Transverse colon (tissue), 4 donors: ENCODE results near the gene MT1F. TPM values are rescaled to one million over a fixed set of nuclear protein-coding genes. Genes with fewer than 3 reads are reported as not detected.
A peak's percentile ranks its signal among the peaks of the same experiment; 100 is the strongest.

ENCODE experiments used
- DNase-seq: peaks from one replicate; pipeline ENCODE4 v3.0.0-alpha.2; 2019
- H3K27ac ChIP-seq, 4 donors: fragments of 200-600 bp; sonication (generic); 2 replicates each; pipeline ENCODE4 v1.5.1; 2016 to 2018; ENCODE audit warnings: inconsistent platforms in 4 of 4
- H3K27me3 ChIP-seq: fragments of 200-600 bp; sonication (generic); 2 replicates; pipeline ENCODE4 v1.5.1; 2017; ENCODE audit warnings: inconsistent platforms
- H3K36me3 ChIP-seq, 4 donors: fragments of 200-600 bp; sonication (generic); 2 replicates each; pipeline ENCODE4 v1.5.1; 2017 to 2019; ENCODE audit warnings: inconsistent platforms in 4 of 4
- H3K4me1 ChIP-seq, 4 donors: fragments of 200-600 bp; sonication (generic); 2 replicates each; pipeline ENCODE4 v1.5.1; 2017 to 2020; ENCODE audit warnings: inconsistent platforms in 4 of 4
- H3K4me3 ChIP-seq, 4 donors: fragments of 200-600 bp; sonication (generic); 1 replicate in 1 of 4; 2 replicates in 3 of 4; pipeline versions ENCODE4 v1.5.1 to v1.6.1; 2017 to 2019; ENCODE audit warnings: inconsistent platforms in 4 of 4
- H3K9me3 ChIP-seq, 2 donors: fragments of 200-600 bp; sonication (generic); 2 replicates each; pipeline ENCODE4 v1.5.1; 2017 to 2019; ENCODE audit warnings: inconsistent platforms in 2 of 2
- CTCF ChIP-seq, 5 experiments: fragments of 200-600 bp in 3 of 5; fragments of 450-650 bp in 2 of 5; sonication (generic) in 3 of 5; IDR thresholded peaks; 1 replicate in 2 of 5; 2 replicates in 3 of 5; pipeline ENCODE4 v1.5.1; 2016 to 2017; ENCODE audit warnings: antibody characterized with exemption in 5 of 5, inconsistent platforms in 3 of 5, mild to moderate bottlenecking in 2 of 5, moderate library complexity in 1 of 5
- EP300 ChIP-seq: sonication (generic); formaldehyde crosslinking; IDR thresholded peaks from one replicate; pipeline ENCODE4 v1.6.1; 2017; ENCODE audit warnings: antibody characterized with exemption, low read depth
- POLR2A ChIP-seq: fragments of 450-650 bp; IDR thresholded peaks from one replicate; pipeline ENCODE4 v1.6.1; 2016; ENCODE audit warnings: antibody characterized with exemption, mild to moderate bottlenecking, moderate library complexity
- POLR2AphosphoS5 ChIP-seq, 3 donors: sonication (generic); formaldehyde crosslinking; IDR thresholded peaks; one replicate each; pipeline ENCODE4 v1.6.1; 2016; ENCODE audit warnings: antibody characterized with exemption in 3 of 3
- WGBS, 2 donors: methylation state at CpG; one replicate each; pipeline ENCODE4 v1.1.5; 2018; ENCODE audit warnings: low coverage in 1 of 2; 5-methylcytosine and 5-hydroxymethylcytosine counted together
- in situ Hi-C, 4 donors: fragments of 200-750 bp; cut with MboI; loops; one replicate each; pipeline versions ENCODE4 v1.15.0 to v1.15.1; 2017; ENCODE audit warnings: low sequenced_read_pairs in 3 of 4, low pct_ligation_motif_present in 1 of 4, low pct_unique_long_range_greater_than_20kb in 1 of 4
- intact Hi-C: fragments of 100-400 bp; cut with DNase I; formaldehyde crosslinking; loops from one replicate; pipeline ENCODE4 v1.15.1; 2023; ENCODE audit warnings: low total_unique reads
- total RNA-seq, 4 donors: library from RNA; depleted of rRNA; stranded (reverse); fragments of >200 nt; gene quantifications; one replicate each; pipeline ENCODE4 v1.1.0, GENCODE V29; 2016

MT1F gene
- total RNA-seq, 4 donors from 2014 or later, result 6.8 to 54.5 (median 18.9) TPM

DNA sequence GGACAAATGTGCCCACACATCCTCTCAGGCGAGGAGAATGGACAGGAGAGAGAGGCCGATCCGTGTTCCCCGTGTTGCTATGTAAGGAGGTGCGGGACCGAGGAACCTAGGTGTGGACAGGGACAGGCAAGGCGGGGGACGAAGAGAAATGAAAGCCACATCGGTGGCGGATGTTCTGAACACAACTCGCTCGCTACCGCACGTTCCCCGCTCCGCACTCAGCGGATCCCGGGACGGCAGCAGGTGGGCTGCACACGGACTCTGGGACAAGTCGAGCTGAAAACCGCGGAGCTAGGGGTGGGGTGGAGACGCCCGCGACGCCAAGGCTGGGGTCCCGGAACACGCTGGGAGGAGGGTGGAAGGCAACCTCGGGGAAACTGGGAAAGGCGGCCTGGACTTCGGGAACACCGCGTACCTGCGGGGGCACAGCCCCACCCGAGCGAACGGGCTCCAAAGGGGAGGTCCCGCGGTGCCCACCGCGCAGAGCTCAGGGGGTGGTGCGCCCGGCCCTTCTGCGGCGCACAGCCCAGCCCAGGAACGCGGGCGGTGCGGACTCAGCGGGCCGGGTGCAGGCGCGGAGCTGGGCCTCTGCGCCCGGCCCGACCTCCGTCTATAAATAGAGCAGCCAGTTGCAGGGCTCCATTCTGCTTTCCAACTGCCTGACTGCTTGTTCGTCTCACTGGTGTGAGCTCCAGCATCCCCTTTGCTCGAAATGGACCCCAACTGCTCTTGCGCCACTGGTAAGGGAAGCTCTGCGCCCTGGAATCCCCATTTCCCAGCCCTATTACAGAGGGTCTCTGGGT, 32.4 kb upstream of the MT1F start, which contains the start of gene MT1E:
TSS of gene MT1E (plus strand) at position 642 of the 803 bp plus-strand sequence. CDS start at position 713, 71 bp downstream.
- TF ChIP-seq POLR2AphosphoS5 (IDR thresholded peaks at IDR 0.05), result peak; percentile 84 to 99 (median 98)
- TF ChIP-seq CTCF (IDR thresholded peaks at IDR 0.05), result no peak
- peak; percentile 91 for TF ChIP-seq EP300
- peak; percentile 97 for TF ChIP-seq POLR2A
- Histone ChIP-seq H3K36me3 (no peaks in the 10 kb centered on the region), H3K4me3 (peak within 1 kb of the TSS; percentile 38 to 61 (median 54)), H3K27ac (peak within 1 kb of the TSS; percentile 85 to 90 (median 90)), H3K4me1 (peaks cover 0 to 22% (median 17%) of the 10 kb centered on the region in 4 donors), H3K9me3 (no peaks in the 10 kb centered on the region), H3K27me3 (no peaks in the 10 kb centered on the region)
- 1 to 40% methylated on average over 1 to 43 of the region's 62 CpGs for WGBS, 2 donors
- in situ Hi-C loops, result no loop called here
- intact Hi-C loops, result loop anchor here (5.0 kb wide), 1 partner anchor 57 kb away; the partner anchor contains the start of gene MT1X
- DNase-seq, result peak; percentile 83

GRCh38 chr16:56625943-56626654, 31.7 kb upstream of the MT1F start:
- TF ChIP-seq EP300 (peak; percentile 62), POLR2A (peak; percentile 4), CTCF (IDR thresholded peaks at IDR 0.05) (no peak)
- intact Hi-C loops (loop anchor here (2.0 to 5.0 kb wide), 2 partner anchors 17 to 56 kb away; partner anchors contain the start of genes MT1X and MT2A), in situ Hi-C loops (no loop called here)
- 22% methylated on average over 16 of the region's 16 CpGs; no CpG with 5 or more reads in 1 of the 2 donors for WGBS, 2 donors
- Histone ChIP-seq H3K36me3 (no peaks in the 10 kb centered on the region), H3K4me1 (peaks cover 0 to 22% (median 17%) of the 10 kb centered on the region in 4 donors), H3K27ac (peak overlapping the region; percentile 85 to 90 (median 90)), H3K27me3 (no peaks in the 10 kb centered on the region), H3K9me3 (no peaks in the 10 kb centered on the region), H3K4me3 (peak overlapping the region; percentile 38 to 61 (median 54))
- DNase-seq, result peak; percentile 56

- H3K4me1 ChIP-seq, result peaks cover 0 to 23% (median 18%) of the 10 kb centered on the region in 4 donors
- in situ Hi-C loops, result no loop called here
- intact Hi-C loops, result loop anchor here (2.0 to 5.0 kb wide), 2 partner anchors 18 to 56 kb away; partner anchors contain the start of genes MT1X and MT2A
- peaks cover 2% of the 10 kb centered on the region for H3K27me3 ChIP-seq
- peak overlapping the region; percentile 85 to 90 (median 90) for H3K27ac ChIP-seq
- no peak for DNase-seq
- peak overlapping the region; percentile 38 to 61 (median 54) for H3K4me3 ChIP-seq
- TF ChIP-seq POLR2A (no peak), POLR2AphosphoS5 (IDR thresholded peaks at IDR 0.05) (no peak), EP300 (no peak)
- no peaks in the 10 kb centered on the region for H3K9me3 ChIP-seq
- 37 to 53% methylated on average over 4 to 7 of the region's 7 CpGs for WGBS, 2 donors
- H3K36me3 ChIP-seq, result no peaks in the 10 kb centered on the region
Measured at GRCh38 chr16:56626685-56627084, 31.1 kb upstream of the MT1F start.

DNA sequence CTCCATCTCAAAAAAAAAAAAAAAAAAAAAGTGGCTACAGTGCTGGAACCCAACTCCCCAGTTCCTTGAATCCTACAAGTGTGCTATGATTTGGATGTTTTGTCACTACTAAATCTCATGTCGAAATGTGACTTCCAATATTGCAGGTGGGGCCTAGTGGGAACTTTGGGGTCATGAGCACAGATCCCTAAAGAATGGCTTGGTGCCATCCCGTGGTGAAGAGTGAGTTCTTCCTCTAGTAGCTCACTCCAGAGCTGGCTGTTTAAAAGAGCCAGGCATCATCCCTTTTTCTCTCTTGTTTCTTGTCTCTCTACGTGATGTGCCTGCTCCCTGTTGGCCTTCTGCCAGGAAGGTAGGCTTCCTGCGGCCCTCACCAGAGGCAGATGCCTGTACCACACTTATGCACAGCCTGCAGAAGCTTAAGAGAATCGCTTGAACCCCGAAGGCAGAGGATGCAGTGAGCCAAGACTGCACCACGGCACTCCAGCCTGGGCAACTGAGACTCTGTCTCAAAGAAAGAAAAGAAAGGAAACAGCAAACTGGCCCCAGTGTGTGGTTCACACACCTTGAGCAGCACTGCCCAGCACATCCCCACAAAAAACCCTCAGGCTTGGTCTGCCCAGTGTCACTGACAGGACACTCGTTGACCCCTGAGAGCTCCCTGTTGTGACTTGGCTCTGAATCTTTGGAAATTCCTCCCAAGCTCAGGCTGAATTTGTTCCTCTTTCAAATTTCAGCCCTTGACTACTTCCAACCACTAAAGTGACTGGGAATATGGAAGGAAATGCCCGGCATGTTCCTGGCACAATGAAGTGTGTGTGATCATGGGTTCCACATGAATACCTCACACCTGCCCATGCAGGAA, 29.0 kb upstream of the MT1F start:
- DNase-seq, result no peak
- Histone ChIP-seq H3K9me3 (no peaks in the 10 kb centered on the region), H3K36me3 (no peaks in the 10 kb centered on the region), H3K27me3 (peaks cover 21% of the 10 kb centered on the region), H3K4me1 (peaks cover 0 to 35% (median 29%) of the 10 kb centered on the region in 4 donors), H3K4me3 (no peak overlapping the region), H3K27ac (peak overlapping the region in 1 of 4 donors; percentile 37)
- intact Hi-C loops, result loop anchor here (5.0 kb wide), 1 partner anchor 54 kb away; the partner anchor contains the start of gene MT1X
- in situ Hi-C loops, result no loop called here
- WGBS, 2 donors, result 77 to 89% methylated on average over 3 to 9 of the region's 9 CpGs
- TF ChIP-seq POLR2A (no peak), EP300 (no peak), CTCF (IDR thresholded peaks at IDR 0.05) (no peak), POLR2AphosphoS5 (IDR thresholded peaks at IDR 0.05) (no peak)
